Hematopoietic multipotent progenitor cell treated with erythropoietin and hydrocortisone succinate and interleukin-3 and kit ligand, for 4 days (in vitro differentiated cells): ENCODE results near the gene FAM110C.
"Not testable (repeated sequence)": the region's sequence is repeated elsewhere in the genome, so short reads cannot be mapped to it uniquely, and the experiment has no call there.

Source experiments
- DNase-seq: peaks from one replicate; pipeline ENCODE4 v3.0.0-alpha.2; 2015

The FAM110C gene, protein sequence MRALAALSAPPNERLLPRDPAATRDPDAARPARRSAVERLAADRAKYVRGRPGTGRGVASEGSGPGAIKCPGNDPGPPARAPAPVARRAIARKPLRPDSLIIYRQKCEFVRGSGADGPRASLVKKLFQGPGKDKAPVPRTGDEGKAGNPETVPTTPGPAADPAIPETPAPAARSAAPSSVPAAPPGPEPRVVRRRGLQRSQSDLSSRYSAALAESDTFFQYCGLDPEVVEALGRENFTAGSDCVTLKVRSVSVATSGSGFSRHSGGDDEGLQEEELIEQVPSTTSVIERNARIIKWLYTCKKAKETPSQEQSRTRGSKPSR

DNA sequence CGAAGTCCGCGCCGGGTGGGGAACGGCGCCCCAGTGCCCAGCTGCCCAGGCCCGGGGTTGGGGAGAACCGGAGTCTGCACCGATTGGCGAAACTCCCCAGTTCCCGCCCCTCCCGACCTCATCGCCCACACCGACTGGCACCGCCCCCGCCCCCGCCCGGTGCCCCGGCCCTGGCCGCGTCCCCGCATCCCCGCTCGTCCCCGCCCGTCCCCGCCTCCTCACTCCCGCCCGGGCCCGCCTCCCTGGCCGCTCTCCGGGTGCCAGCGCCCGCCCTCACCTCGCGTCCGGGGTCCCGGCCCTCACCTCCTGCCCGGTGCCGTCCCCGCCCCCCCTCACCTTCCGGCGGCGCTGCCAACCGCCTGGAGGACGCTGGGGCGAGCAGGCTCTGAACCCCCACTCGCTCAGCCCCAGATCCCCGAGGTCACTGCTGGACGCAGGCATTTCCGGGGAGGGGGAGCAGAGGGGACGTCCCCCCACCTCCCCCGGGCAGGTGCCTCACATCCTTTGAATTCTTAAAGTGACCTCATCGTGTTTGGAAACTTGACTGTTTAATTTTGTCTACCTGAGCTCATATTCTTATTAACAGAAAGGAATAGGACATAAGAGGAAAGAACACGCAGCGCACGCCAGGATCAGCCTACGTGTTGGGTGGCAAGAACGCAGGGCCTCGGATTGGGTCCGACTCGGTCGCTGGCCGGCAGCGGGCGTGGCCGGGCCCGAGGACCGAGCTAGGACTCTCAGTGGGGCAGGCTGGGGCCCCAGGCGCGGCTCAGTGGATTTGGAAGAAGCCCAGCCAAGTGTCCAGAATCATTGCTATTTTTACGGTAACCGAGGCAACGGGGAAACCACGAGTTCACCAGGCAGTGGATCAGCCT is at the start of gene FAM110C:
FAM110C (minus strand) TSS at position 35 of the 875 bp plus-strand sequence. CDS start 120 bp downstream, outside the sequence.
- no peak for DNase-seq

DNA sequence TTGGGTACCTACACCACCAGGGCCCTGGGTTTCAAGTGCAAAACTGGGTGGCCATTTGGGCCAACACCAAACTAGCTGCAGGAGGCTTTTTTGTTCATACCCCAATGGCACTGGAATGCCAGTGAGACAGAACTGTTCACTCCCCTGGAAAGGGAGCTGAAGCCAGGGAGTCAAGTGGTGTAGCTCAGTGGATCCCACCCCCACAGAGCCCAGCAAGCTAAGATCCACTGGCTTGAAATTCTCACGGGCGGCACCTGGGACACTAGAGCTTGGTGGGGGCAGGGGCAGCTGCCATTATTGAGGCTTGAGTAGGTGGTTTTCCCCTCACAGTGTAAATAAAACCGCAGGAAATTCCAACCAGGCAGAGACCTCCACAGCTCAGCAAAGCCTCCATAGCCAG is 46.0 kb upstream of the FAM110C start:
- no peak for DNase-seq

DNA sequence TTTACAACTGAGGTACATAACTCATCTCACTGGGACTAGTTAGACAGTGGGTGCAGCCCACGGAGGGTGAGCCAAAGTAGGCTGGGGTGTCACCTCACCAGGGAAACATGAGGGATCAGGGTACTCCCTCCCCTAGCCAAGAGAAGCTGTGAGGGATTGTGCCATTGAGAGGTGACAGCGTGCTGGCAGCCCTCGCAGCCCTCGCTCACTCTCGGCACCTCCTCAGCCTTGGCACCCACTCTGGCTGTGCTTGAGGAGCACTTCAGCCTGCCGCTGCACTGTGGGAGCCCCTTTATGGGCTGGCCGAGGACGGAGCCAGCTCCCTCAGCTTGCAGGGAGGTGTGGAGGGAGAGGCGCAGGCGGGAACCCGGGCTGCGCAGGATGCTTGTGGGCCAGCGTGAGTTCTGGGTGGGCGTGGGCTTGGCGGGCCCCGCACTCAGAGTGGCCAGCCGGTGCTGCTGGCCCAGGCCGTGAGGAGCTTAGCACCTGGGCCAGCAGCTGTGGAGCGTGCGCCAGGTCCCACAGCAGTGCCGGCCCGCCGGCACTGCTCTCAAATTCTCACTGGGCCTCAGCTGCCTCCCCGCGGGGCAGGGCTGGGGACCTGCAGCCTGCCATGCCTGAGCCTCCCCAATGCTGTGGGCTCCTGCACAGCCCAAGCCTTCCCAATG is 44.5 kb upstream of the FAM110C start:
- no peak for DNase-seq

DNA sequence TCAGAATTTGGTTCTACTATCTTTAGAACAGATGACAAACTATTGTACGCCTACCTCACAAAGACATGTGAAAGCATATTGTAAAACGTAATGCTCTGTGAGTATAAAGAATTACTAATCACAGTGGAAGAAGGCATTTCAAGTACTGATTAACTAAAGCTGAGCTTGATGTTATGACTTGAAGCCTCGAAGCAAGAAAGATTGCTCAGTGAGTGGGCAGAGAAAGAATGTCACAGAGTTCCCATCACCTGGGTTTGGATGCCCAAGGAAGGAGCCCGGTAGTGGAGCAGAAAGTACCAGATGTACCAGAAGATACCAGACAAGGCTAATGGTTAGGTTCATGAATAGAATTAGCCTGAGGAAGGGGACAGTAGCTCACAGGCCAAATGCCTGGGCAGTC is 39.5 kb upstream of the FAM110C start:
- DNase-seq = no peak

DNA sequence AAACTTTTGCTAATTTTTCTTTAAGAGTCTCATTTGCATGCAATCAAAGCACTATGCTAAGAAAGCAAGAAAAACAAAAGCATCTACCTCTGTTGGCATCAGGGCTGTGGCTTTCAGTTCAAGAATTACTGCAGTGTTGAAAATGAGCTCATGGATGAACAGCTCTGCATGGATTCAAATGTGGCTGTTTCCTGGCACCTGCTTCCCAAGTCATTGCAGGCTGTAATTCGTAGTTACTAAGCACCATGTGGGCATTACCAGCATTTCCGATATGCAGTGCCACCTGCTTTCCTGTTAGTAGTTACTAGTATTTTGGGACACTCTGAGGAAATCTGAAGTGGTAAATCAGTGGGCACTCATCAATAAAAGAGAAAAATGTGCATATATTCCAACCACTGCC is 37.8 kb upstream of the FAM110C start:
- no peak for DNase-seq

GRCh38 chr2:80971-81736 is 34.8 kb upstream of the FAM110C start:
- DNase-seq = no peak

GRCh38 chr2:80378-80777 is 34.1 kb upstream of the FAM110C start:
- DNase-seq = no peak

GRCh38 chr2:71309-72035 is 25.2 kb upstream of the FAM110C start:
- no peak for DNase-seq

GRCh38 chr2:69366-70344 is 23.4 kb upstream of the FAM110C start:
- DNase-seq = no peak

DNA sequence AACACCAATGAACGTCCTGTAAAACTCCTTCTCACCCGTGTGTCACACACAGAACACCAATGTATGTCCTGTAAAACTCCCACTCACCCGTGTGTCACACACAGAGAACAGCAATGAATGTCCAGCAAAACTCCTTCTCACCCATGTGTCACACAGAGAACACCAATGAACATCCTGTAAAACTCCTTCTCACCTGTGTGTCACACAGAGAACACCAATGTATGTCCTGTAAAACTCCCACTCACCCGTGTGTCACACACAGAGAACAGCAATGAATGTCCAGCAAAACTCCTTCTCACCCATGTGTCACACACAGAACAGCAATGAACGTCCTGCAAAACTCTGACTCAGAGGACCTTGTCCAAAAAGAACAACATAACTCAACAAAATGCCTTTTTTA is 22.3 kb upstream of the FAM110C start:
- DNase-seq = not testable (repeated sequence)

DNA sequence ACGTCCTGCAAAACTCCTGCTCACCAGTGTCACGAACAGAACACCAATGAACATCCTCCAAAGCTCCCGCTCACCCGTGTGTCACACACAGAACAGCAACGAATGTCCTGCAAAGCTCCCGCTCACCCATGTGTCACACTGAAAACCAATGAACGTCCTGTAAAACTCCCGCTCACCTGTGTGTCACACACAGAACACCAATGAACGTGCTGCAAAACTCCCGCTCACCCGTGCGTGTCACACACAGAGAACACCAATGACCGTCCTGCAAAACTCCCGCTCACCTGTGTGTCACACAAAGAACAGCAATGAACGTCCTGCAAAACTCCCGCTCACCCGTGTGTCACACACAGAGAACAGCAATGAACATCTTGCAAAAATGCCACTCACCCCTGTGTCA is 20.5 kb upstream of the FAM110C start:
- DNase-seq = no peak

DNA sequence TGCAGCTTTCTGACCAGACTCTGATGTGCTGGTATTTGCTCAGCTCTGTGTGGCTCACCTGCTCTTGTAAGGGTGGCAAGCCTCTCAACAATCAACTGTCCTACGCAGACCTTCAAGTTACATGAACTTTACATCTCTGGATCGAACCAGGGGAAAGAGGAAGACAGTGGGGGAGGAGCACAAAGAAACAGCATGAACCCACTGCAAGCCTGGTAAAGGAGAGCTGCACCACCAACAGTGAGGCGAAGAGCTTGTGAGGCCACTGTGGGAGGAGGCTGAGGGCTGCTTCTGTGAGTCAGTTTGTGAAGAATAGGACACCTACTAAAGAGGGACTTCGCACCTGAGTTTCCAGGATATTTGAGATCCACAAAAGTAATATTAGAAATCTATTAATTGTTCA is 18.8 kb upstream of the FAM110C start:
- DNase-seq = no peak

DNA sequence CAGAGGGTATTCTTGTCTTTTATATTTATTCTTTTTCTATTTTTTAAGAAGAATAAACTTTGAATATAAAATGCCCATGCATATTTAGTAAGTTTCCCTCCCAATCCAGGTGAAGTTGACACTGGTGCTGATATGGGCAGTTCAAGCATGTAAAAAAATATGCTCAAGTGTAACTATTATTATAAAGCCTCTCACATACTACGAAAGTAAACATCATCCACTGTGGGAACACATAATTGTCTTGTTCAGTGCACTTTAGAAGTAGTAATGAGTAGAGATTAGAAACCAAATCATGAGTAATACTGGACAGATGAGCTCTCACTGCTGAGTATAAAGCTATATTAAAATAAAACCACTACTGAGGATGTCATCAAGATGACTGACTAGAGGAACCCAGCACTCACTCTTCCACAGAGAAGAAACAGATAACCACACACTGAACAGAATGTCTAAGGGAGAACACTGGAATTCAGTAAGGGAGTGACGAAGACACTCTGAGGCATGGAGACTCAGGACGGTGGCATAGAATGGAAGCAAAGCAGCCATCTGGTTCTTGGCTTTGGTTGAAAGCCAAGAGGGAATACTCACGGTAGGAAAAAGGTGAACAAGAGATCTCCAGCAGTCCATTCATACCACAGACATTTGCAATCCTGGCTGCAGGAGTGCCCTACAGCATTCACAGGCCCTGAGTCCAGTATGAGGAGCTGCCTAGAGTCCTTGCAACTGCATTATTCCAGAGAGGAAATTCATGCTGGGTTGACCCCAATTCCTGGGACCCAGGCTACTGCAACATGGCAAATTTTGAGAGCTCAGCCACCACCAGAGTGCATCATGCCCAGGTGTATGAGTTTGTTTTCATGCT is 9.5 kb upstream of the FAM110C start:
- DNase-seq = no peak

- DNase-seq = no peak
Observed at GRCh38 chr2:51613-52012, 5.3 kb upstream of the FAM110C start.

DNA sequence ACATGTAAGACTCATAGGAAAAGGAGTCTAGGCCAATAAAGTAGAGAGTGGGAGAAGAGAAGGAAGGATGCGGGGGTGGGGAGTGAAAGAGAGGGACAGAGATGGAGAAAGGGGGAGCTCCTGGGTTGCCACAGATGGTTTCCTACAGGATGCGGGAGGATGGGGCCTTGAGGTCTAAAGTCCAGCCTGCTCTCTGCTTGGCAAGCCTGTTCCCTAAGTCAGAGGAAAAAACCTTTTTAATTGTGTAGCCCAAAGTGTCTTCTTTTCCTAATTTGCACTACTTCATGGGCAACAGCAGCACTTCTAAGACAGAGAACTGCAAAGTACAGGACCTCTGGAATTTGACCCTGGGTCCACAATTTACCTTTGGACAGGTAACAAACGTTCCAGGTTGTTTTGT is 1.4 kb upstream of the FAM110C start:
- no peak for DNase-seq

DNA sequence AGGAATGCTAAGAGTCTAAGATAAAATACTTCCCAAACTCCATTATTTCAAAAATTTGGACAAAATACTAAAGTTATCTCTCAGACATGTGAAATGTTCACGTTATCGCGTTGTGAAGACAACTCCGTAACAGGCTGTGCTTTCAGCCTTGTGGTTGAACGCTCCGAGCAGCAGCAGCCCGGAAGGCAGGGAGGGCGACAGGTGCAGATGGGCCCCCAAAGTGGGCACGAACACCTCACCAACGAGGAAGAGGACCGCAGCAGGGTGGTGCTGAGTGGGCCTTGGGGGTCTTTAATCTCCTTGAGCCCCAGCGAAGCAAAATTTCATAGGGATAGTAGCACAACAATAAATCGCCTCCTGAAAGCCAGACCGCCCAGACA is 1.0 kb upstream of the FAM110C start:
- DNase-seq = no peak

DNA sequence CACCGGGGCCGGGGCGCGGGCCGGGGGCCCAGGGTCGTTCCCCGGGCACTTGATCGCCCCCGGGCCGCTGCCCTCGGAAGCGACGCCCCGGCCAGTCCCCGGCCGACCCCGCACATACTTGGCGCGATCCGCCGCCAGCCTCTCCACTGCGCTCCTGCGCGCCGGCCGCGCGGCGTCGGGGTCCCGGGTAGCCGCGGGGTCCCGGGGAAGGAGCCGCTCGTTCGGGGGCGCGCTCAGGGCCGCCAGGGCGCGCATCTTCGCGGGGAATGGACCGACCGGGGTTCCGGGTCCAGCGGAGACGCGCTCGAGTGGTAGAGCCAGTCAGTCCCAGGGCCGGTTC is 204 bp downstream of the FAM110C start:
- no peak for DNase-seq

DNA sequence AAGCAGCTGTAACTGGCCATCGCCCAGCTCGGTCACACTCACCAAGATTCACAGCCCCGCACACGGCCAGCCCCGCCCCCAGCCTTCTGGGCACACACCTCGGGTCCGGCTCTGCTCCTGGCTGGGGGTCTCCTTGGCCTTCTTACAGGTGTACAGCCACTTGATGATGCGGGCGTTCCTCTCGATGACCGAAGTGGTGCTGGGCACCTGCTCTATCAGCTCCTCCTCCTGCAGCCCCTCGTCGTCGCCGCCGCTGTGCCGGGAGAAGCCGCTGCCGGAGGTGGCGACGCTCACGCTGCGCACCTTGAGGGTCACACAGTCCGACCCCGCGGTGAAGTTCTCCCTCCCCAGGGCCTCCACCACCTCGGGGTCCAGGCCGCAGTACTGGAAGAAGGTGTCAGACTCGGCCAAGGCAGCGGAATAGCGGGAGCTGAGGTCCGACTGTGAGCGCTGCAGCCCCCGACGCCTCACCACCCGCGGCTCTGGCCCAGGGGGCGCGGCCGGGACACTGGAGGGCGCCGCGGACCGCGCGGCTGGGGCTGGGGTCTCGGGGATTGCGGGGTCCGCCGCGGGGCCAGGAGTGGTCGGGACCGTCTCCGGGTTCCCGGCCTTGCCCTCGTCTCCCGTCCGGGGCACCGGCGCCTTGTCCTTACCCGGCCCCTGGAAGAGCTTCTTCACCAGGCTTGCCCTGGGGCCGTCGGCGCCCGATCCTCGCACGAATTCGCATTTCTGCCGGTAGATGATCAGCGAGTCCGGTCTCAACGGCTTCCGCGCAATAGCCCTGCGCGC is 769 bp downstream of the FAM110C start:
- no peak for DNase-seq

DNA sequence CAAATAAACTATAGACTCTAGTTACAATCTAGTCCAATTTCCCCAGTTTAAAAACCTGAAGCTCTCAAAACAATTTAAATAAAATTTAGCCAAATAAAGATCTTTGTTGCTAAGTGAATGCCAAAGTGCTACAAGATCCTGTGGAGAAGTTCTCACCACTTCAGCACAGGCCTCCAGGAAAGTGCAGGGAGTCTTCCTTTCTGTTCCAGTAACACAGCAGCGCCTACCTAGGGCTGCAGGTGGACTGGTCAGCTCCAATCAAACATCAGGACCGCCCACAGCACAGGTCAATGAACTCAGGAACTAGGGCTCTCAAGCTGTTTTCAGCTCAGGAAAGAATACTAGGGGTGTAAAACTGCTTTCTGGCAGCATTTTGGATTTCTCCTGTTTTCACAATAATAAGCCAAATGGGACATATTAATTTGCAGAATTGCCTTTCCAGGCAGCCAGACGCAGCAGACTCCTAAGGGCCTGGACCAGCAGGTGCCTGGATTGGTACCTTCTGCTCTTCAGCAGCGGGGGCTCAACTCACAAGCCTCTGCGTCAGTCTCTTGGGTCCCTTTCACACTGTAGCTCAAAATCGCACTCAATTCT is 1.5 kb downstream of the FAM110C start:
- DNase-seq = no peak
